Hematopoietic multipotent progenitor cell treated with erythropoietin and hydrocortisone succinate and interleukin-3 and kit ligand, for 4 days (in vitro differentiated cells): ENCODE data around the gene USP4.
"Not testable (repeated sequence)": the region's sequence is repeated elsewhere in the genome, so short reads cannot be mapped to it uniquely, and the experiment has no call there.

ENCODE experiments used
- DNase-seq: peaks from one replicate; pipeline ENCODE4 v3.0.0-alpha.2; 2015

The USP4 gene

DNA sequence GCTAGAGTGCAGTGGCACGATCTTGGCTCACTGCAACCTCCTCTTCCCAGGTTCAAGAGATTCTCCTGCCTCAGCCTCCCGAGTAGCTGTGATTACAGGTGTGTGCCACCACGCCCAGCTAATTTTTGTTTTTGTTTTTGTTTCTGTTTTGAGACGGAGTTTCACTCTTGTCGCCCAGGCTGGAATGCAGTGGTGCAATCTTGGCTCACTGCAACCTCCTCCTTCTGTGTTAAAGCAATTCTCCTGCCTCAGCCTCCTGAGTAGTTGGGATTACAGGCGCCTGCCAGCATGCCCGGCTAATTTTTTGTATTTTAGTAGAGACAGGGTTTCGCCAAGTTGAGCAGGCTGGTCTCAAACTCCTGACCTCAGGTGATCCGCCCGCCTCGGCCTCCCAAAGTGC lies 99.8 kb downstream of the USP4 start:
- DNase-seq, result not testable (repeated sequence)

GRCh38 chr3:49238274-49239127 lies 101.4 kb downstream of the USP4 start:
- DNase-seq, result peak; percentile 99

DNA sequence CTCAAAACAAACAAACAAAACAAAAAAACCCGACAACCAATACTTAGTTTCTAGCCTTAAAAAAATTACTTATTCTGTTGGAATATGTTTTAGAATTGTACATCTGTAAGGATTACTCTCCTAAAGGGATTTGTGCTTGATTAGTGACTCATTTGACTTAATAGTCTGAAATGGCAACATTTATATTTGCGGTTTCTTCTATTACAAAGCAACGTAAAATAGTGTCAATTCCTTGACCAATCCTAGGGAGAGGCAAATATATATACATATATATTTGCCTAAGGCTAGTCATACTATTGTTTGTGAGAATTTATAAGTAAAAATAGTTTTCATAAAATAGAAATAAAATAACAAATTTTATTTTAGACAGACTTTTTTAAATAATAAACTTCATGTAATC lies 102.5 kb downstream of the USP4 start:
- DNase-seq, result no peak

DNA sequence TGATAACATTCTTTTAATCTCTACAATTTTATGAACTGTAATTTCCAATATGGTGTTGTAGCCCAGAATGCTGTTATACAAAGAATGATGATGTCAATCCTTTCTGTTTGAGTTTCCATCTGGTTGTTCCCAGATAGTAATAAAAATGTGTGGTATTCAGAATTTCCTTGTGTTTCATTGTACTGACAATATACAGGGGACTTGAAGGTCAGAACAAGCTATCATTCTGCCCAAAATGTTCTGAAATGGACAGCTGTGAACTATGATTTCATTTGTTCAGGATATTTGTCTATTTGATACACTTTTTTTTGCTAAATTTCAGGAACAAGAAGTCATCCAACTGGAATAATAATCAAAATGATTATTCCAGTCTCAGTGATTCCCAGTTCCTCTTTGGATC lies 103.6 kb downstream of the USP4 start:
- no peak for DNase-seq

DNA sequence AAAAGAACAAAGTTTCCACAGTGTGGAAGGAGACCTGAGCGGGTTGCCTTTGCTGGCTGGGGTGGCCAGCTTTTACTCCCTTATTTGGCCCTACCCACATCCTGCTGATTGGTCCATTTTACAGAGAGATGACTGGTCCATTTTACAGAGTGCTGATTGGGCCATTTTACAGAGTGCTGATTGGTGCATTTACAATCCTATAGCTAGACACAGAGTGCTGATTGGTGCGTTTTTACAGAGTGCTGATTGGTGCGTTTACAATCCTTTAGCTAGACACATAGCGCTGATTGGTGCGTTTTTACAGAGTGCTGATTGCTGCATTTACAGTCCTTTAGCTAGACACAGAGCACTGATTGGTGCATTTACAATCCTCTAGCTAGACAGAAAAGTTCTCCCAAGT lies 111.0 kb downstream of the USP4 start:
- DNase-seq, result not testable (repeated sequence)
